C1 segment of cervical spinal cord (tissue), 14 donors: ENCODE data around the gene HINT2.
A peak's percentile ranks its signal among the peaks of the same experiment; 100 is the strongest.

ENCODE experiments used
- DNase-seq, 14 donors: peaks; one replicate each; lab custom pipeline; 2025; lab: John Stamatoyannopoulos, UW

HINT2 gene

DNA sequence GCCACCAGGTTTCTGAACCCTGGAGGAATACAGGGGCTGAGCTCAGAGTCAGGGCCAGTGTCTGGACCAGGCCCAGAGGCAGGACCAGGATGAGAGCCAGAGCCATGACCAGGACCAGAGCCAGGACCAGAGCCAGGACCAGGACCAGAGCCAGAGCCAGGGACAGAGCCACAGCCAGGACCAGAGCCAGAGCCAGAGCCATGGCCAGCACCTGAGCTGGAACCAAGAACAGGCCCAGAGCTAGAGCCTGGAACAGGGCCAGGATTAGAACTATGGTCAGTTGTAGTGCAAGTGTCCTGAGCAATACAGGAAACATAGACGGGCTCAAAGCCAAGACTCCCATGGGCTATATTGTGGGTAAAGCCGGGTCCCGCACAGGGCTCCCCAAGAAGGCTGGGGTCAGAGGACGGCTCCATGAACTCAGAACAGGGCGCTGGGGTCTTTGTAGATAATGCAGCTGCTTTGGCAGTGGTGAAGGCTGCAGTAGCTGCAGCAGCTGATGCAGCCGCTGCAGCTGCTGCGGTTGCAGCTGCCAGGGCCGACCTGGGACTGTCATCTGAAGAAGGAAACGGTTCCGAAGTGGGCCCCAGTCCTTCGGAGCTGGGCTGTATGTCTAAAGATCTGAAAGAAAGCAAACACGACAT is 3.3 kb downstream of the HINT2 start:
- peak in 6 of 14 donors; percentile 26 to 64 (median 54) for DNase-seq

DNA sequence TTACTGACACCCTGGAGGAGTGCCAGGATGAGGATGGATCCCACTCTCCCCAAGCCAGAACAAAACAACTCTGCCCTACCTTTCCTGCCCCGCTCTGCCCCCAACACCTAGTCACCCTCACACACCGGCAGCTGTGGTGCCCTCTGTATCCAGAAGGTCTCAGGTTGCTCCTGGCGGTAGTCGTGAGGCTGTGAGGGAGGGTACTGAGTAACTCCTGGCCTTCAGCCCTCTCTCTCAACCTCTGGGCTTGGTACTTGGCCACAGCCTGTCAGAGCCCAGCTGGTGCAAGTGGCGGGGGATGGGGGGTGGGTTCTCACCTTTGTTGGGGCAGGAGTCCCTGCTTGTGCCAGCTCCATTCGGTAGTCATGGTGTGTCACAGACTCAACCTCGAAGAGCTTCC is 4.7 kb downstream of the HINT2 start:
- DNase-seq, result no peak

DNA sequence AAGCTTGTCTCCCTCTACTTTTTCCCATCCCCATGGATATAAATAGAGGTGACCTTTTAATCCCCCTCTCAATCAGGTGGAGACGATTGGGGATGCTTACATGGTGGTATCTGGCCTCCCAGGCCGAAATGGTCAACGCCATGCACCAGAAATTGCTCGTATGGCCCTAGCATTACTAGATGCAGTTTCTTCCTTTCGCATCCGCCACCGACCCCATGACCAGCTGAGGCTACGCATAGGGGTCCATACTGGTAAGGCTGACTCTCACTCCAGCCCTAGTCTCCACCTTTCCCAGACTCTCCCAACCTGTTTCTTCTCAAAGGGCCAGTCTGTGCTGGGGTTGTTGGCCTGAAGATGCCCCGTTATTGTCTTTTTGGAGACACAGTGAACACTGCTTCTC is 6.4 kb downstream of the HINT2 start:
- DNase-seq, result no peak

DNA sequence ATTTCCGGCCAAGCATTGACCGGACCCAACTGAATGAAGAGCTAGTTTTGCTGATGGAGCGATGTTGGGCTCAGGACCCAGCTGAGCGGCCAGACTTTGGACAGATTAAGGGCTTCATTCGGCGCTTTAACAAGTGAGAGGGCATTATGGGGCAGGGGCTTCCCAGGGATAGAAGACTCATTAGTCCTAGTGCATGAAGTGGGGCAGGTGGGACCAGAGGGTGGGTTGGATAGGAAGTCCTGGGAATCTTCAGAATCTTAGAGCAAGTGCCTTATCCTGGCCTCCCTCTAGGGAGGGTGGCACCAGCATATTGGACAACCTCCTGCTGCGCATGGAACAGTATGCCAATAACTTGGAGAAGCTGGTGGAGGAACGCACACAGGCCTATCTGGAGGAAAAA is 8.7 kb downstream of the HINT2 start:
- DNase-seq, result no peak

DNA sequence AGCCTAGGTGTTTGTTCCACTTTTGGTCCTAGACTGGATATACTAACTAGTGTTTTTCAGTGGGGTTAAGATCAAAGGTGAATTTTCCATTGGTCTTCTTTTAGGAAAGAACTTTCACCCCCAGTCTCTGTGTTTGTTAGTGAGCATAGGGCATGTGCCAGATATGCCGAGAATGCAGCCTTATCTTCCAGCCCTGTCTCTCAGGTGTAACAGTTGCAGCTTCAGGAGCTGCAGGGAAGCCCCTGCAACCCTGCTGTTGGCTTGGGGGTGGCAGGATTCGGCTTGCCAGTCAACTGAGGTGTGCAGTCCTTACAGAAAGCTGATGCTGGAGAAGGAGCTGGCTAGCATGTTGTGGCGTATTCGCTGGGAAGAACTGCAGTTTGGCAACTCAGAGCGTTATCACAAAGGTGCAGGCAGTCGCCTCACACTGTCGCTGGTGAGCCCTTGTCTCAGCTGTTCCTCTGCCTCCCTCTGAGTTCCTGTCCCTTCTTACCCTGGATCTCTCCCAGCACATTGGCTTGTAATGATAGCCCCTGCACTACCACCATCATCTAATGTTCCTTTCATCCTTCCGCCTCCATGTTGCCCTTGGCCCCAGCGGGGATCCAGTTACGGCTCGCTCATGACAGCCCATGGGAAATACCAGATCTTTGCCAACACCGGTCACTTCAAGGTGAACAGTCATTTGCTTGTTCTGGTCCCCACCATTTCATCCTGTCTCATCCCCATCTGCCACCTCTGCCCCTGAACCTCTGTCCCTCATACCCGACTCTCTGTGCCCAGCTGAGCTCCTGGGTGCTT is 13.3 kb downstream of the HINT2 start:
- DNase-seq, result no peak

DNA sequence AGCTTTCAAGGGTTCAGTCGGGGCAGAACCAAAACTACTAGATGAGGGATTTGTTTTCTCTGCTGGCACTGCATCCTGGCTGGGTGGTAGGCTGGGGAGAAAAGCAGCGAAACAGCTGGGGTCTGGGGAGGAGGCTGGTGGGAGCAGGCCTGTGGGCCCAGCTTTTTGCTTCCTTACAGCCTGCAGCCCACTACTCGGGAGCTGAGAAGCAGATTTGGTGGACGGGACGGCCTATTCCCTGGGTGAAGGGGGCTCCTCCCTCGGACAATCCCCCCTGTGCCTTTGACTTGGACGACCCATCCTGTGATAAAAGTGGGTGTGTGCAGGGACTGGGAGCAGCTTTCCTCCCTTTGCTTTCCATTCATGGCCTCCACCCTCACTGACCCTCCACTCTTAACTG is 14.3 kb downstream of the HINT2 start:
- DNase-seq, result no peak

DNA sequence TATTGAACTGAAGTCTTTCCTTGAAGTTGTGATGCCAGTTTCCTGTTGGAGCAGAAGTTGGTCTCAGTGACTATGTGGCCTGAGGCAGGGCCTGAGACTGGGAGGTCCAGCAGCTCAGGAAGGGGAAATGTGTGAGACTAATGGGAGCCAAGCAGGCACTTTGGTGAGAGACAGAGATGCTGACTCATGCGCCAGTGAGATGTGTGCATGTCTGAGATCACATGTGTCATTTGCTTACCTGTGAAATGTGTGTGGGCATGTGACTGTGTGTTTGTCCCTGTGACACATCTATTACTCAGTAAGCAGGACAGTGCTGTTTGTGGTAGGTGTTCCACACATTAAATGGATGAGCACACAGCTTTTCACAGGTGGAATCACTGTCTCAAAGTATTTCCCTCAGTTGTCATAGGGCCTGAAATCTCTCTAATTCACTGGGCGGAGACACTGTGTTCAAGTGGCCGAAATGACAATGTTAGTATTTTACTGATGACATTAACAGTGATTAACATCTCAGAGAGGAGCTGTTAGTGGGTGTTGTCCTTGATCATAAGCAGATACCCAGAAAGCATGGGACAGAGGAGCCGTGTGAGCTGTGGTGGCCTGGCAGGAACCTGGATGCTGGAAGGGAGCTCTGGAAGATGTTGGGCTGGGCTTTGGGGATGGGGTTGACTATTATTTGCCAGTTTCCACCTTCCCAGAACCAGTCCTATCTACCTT is 16.0 kb downstream of the HINT2 start:
- no peak for DNase-seq

DNA sequence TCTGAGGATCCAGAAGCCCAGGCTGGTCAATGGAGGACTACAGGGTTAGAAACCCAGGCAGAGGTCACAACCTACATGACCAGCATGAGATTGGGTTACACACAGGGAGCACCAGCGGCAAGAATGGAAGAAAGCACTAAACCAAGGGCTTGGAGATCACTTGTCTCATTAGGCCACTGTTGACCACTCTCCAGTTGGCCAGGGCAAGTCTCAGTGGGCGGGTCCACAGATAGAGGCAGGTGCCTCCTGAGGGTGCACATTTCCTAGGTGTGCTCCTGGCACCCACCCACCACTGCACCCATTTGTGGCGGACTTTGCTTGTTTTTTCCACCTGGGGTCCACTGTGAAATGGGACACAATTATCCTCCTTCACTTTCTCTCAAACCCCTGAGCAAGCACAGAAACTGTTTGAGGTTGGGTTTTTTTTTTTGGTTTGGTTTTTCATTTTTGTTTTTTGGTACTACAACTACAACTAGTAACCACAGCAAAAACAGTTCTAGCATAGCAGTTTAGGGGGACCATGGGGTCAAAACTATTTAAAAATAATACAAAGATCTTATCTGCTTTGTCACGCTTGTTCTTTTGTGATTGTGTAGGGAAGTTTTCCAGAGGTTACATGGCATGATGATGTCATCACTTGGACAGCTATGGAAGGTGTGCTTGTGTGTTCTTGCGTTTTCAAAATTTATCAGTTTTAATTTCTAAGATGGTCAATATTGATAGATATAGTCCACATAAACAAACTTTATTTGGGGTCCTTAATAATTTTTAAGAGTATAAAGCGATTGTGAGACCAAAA is 17.3 kb downstream of the HINT2 start:
- no peak for DNase-seq

DNA sequence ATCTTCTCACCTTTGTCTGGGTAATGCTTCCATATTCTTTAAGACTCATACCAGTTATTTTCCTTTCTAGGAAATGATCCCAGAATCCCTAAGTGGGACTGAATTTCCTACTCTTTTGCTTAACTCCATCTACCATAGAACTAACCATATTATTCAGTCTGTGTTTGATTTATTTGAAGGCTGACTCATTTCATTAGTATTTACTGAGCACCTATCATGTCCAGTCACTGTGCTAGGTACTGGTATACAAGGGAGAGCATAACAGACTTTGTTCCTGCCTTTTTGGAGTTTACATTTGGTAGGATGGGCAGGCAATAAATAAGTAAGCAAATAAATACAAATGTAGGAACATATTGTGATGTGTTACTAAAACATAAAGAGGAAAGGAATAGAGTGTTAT is 19.1 kb downstream of the HINT2 start:
- DNase-seq, result no peak

DNA sequence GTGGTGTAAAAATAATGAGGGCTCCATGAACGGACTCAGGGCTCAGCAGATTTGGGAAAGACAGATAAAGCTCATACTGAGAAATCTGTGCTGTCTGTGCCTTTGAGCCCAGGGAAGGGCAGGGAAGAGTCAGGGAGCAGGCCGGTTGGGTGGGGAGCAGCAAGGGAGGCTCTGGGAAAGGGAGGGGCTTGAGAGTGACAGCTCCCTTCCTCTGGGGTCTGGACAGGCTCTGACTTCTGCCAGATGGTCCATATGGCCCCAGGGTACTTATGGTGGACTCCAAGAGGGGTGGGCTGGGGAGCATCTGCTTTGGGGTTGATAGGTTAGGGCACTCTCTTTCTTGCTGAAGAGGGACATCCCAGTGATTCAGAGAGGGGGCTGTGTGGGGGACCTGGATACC is 21.4 kb downstream of the HINT2 start:
- no peak for DNase-seq

DNA sequence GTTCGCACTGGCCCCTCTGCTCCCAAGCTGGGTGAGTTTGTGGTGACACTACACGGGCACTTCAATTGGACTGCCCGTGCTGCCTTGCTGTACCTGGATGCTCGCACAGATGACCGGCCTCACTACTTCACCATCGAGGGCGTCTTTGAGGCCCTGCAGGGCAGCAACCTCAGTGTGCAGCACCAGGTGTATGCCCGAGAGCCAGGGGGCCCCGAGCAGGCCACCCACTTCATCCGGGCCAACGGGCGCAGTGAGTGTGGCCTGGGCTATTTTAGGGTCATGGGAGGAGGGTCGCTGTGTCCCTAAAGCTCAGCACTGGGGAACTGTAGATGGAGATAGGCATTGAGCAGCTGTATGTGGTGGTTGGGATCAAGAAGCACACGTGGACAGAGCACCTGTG is 22.0 kb downstream of the HINT2 start:
- peak in 1 of 14 donors; percentile 43 for DNase-seq

DNA sequence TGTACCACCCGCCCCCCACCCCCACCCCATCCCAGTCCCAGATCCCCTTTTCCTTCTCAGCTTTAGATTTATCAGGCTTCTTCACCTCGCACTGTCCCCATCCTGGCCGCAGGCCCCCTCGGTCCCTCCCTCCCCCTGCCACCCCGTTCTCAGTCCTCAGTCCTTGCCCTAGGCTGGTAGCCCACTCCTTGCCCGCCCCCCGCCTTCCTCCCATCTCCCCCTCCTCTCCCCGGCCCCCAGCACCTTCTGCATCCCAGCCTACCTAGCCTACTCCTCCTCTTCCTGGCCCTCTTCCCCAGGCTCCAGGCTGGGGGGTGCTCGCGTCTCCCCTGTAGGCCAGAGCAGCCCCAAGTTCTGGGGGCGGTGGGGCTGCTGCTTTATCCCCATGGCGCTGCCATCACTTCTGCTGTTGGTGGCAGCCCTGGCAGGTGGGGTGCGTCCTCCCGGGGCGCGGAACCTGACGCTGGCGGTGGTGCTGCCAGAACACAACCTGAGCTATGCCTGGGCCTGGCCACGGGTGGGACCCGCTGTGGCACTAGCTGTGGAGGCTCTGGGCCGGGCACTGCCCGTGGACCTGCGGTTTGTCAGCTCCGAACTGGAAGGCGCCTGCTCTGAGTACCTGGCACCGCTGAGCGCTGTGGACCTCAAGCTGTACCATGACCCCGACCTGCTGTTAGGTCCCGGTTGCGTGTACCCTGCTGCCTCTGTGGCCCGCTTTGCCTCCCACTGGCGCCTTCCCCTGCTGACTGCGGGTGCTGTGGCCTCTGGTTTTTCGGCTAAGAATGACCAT is 22.6 kb downstream of the HINT2 start:
- peak in 1 of 14 donors; percentile 46 for DNase-seq

DNA sequence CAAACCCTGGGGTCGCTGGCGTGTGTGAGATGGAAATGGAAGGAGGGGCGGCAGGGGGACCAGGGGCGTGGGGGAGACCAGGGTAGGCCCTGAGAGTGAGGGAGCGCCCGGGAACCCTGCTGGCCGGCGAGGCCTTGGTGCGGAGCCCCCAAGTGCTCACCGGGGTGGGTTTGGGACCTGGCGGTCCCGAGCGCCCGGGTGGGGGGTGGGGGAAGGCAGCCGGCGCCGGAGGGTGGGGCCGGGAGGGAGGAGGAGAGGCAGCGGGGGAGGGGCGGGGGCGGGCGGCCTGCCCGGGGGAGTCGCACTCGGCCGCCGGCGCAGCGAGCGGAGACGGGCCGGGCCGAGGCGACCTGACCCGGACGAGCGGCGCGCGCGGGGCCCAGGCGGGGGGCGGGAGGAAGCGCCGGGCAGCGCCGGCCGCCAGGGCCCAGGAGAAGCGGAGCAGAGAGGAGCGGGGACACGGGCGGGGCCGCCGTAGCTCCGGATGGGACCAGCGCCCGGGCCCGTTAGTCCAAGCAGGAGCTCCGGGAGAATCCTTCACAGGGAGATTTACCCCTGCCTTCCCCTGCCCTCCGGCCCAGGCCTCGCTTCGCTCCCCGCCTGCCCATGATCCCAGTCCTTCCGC is 23.4 kb downstream of the HINT2 start, which contains the start of gene NPR2:
Gene NPR2 (plus strand): TSS at position 295 of the 625 bp plus-strand sequence. CDS start 818 bp downstream, outside the sequence.
- peak in 6 of 14 donors; percentile 18 to 45 (median 43) for DNase-seq

DNA sequence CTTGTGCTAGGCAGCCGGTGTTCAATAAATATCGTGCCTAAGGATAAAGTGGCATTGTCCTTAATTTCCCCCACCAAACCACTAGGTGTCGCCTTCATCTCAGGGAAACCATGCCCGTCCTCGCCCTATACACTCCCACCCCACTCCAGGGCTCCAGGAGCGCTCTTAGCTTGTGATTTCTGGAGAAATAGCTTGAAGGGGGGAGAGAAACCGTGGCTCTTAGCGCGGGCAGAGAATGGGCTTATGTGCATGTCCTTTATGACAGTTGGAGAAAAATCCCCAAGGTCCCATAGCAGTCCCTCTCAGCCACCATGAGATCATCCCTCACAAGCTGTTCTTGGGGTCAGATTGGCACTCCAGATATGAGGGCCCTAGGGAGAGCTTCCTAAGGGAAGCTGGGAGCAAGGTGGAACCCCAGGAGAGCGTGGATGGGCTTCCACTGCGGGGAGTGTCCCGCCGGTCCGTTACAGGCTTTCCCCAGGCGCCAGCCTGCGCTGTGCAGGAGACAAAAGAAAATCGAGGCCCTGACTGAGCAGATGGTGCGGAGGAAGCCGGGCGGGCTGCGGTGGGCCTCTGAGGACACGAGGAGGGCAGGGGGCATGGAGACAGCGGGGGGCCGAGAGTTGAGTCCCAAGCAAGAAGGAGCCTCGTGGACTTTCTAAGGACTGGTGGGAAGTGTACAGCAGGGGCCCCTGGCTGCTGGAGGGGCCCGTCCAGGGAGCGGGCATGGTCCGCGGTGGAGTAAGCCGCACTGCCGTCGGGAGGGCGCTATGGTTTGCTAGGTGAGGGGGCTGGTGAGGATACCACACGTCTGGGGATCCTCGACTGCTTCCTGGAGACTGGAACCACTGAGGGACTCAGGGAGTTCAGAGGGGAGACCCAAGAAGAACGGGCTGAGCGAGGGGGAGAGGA is 24.2 kb downstream of the HINT2 start:
- DNase-seq, result peak in 11 of 14 donors; percentile 23 to 78 (median 36)

DNA sequence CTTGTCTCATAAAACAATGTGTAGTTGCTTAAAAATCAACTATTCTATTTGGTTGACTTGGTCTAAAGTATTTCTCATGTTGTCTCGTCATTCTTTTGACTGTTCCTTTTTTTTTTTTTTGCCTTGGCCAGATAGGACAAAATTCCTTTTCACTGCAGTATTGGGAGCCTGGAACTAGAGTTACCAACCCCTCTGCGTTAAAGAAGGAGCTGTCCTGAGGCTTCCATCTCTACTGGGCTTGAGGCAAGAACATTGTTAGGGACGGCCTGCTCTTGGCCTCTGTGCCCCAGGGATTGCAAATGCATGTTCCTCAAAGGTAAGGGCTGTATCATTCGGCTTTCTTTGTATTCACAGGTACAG is 24.8 kb downstream of the HINT2 start:
- DNase-seq, result no peak

DNA sequence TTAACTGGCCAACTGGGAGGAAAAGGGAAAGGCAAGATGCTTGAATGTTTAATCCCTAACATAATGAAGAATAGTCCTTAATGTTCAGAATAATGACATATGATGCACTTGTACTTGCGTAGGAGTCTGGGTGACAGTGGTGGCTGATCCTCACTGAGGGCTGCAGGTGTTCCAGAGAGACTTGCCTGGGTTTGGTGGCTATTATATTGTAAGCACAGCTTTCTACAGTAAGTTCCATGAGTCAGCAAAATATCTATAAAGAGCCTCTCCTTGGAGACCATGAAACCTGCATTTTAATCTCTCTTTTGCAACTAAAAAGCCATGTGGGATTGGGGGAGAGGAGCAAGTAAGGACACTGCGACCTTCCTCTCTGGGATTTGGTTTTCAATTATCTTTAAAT is 25.3 kb downstream of the HINT2 start:
- DNase-seq, result no peak

DNA sequence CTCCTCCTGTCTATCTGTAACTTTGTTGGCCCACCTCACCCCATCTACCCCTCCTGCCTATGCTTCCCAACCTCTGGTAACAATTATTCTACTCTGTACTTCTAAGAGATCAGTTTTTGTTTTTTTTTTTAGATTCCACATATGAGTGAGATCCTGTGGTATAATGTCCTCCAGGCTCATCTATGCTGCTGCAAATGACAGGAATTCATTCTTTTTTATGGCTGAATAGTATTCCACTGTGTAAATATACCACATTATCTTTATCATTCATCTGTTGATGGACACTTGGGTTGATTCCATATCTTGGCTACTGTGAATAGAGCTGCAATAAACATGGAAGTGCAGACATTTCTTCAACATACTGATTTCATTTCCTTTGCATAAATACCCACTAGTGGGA is 31.4 kb downstream of the HINT2 start:
- DNase-seq, result no peak

DNA sequence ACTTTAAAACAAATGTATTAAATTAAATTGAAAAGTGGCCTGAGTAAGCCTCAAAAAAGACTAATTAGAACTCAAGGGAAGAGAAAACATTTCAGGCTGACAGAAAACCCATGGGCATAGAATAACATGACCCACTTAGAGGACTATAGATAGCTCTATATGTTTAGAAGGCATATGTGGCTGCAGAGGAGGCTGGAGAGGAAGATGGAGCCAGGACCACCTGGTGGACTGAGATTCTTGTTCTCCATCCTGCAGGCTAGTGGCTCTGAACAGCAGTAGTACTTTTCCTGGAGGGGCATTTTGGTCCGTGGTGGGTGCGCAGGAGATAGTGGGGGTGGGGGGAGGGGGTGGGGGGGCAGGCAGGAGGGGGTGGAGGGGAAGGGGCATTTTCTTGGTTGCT is 33.8 kb downstream of the HINT2 start:
- DNase-seq, result no peak

DNA sequence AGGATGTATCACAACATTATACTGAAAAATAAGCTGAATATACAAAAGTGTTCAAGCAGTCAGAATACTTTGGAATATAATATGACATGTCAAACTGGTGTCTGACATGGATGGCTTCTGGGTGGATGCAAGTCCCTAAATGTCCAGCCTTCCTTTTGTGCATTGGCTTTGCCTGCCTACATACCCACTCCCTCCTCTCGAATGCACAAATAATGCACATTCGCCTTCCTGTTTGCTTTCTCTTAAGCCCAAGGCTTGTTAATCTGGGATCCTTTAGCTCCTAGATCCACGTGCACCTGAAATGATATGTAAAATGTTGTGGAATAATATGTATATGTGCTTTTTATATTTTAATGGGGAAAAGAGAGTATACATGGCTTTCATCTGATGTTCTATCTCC is 36.3 kb downstream of the HINT2 start:
- no peak for DNase-seq
